ENCODE results near the gene ASCL5. TPM values are rescaled to one million over a fixed set of nuclear protein-coding genes. Genes with fewer than 3 reads are reported as not detected.
A peak's percentile ranks its signal among the peaks of the same experiment; 100 is the strongest.

The ASCL5 gene
- under 1 TPM in 1 of 2 experiments, not detected in 1; 0.27 TPM for total RNA-seq
- polyA plus RNA-seq = under 1 TPM in 1 of 3 donors, not detected in 2; 0.08 TPM
- total RNA-seq = 0 to 0.36 (median 0.03) reads per million in 6 experiments

- ATAC-seq (no peak), DNase-seq (peak in 1 of 10 donors; percentile 49)
- POLR2A ChIA-PET = no interaction called here
- H3K27me3 Mint-ChIP-seq = peaks cover 9 to 35% (median 23%) of the 10 kb centered on the region in 5 donors
- H3K27ac Mint-ChIP-seq = peak within 1 kb of the TSS in 1 of 10 donors; percentile 75
- no peak within 1 kb of the TSS for H3K4me3 Mint-ChIP-seq
- H3K36me3 Mint-ChIP-seq = peaks cover 0 to 2% (median 0%) of the 10 kb centered on the region in 3 donors
- no peaks in the 10 kb centered on the region for H3K9me3 Mint-ChIP-seq
- peaks cover 0 to 2% (median 0%) of the 10 kb centered on the region in 4 donors for H3K4me1 Mint-ChIP-seq
Measured at GRCh38 chr1:201126832-201127754, at the start of gene ASCL5. TSS of gene ASCL5 (minus strand) at chr1:201127184. CDS start at chr1:201115372, 11,812 bp downstream.

GRCh38 chr1:201175820-201176500, 49.0 kb upstream of the ASCL5 start:
- peaks cover 5 to 10% (median 7%) of the 10 kb centered on the region in 4 donors for H3K4me1 Mint-ChIP-seq
- POLR2A ChIA-PET = interaction anchor here (0.6 kb wide), 1 partner anchor 807 kb away, joined by 4 read pairs; the partner anchor contains the start of gene RNPEP
- peaks cover 0 to 16% (median 5%) of the 10 kb centered on the region in 3 donors for H3K36me3 Mint-ChIP-seq
- H3K27ac Mint-ChIP-seq = no peak overlapping the region
- H3K4me3 Mint-ChIP-seq = no peak overlapping the region
- no peak for ATAC-seq
- peaks cover 0 to 20% (median 10%) of the 10 kb centered on the region in 9 donors for H3K9me3 Mint-ChIP-seq
- H3K27me3 Mint-ChIP-seq = peaks cover 23 to 39% (median 29%) of the 10 kb centered on the region in 5 donors
- DNase-seq = no peak

GRCh38 chr1:201173736-201174135, 46.8 kb upstream of the ASCL5 start:
- H3K27ac Mint-ChIP-seq = no peak overlapping the region

GRCh38 chr1:201172999-201173610, 46.1 kb upstream of the ASCL5 start:
- ATAC-seq (no peak), DNase-seq (no peak)
- H3K4me3 Mint-ChIP-seq = peak overlapping the region in 3 of 10 donors; percentile 18 to 46 (median 42)
- peak overlapping the region in 1 of 10 donors; percentile 56 for H3K27ac Mint-ChIP-seq
- POLR2A ChIA-PET = no interaction called here
- peaks cover 9 to 27% (median 16%) of the 10 kb centered on the region in 5 donors for H3K27me3 Mint-ChIP-seq
- peaks cover 0 to 6% (median 0%) of the 10 kb centered on the region in 3 donors for H3K36me3 Mint-ChIP-seq
- H3K4me1 Mint-ChIP-seq = peaks cover 5 to 19% (median 15%) of the 10 kb centered on the region in 4 donors
- H3K9me3 Mint-ChIP-seq = peaks cover 0 to 4% (median 0%) of the 10 kb centered on the region in 9 donors

More at GRCh38 chr1:201173736-201174135, 46.8 kb upstream of the ASCL5 start:
- POLR2A ChIA-PET = no interaction called here
- peaks cover 12 to 27% (median 20%) of the 10 kb centered on the region in 5 donors for H3K27me3 Mint-ChIP-seq
- peaks cover 0 to 9% (median 5%) of the 10 kb centered on the region in 3 donors for H3K36me3 Mint-ChIP-seq
- H3K9me3 Mint-ChIP-seq = peaks cover 0 to 8% (median 3%) of the 10 kb centered on the region in 9 donors
- peaks cover 5 to 19% (median 15%) of the 10 kb centered on the region in 4 donors for H3K4me1 Mint-ChIP-seq
- DNase-seq (no peak), ATAC-seq (no peak)
- H3K4me3 Mint-ChIP-seq = no peak overlapping the region

- H3K9me3 Mint-ChIP-seq = no peaks in the 10 kb centered on the region
- POLR2A ChIA-PET = interaction anchor here (1.3 kb wide), 1 partner anchor 58 kb away, joined by 3 read pairs; no protein-coding TSS in a partner anchor
- peaks cover 5 to 22% (median 9%) of the 10 kb centered on the region in 5 donors for H3K27me3 Mint-ChIP-seq
- peaks cover 5 to 19% (median 15%) of the 10 kb centered on the region in 4 donors for H3K4me1 Mint-ChIP-seq
- H3K36me3 Mint-ChIP-seq = peaks cover 0 to under 1% (median 0%) of the 10 kb centered on the region in 3 donors
- peak overlapping the region in 6 of 10 donors; percentile 41 to 88 (median 86) for H3K4me3 Mint-ChIP-seq
- no peak overlapping the region for H3K27ac Mint-ChIP-seq
- no peak for DNase-seq
- ATAC-seq = no peak
Measured at GRCh38 chr1:201172326-201172725, 45.3 kb upstream of the ASCL5 start.

- peak; percentile 55 to 61 for ATAC-seq
- H3K27ac Mint-ChIP-seq = peak overlapping the region; percentile 4 to 92 (median 74)
- POLR2A ChIA-PET = interaction anchor here (1.3 kb wide), 1 partner anchor 57 kb away, joined by 3 read pairs; no protein-coding TSS in a partner anchor
Measured at GRCh38 chr1:201171063-201172036, 44.4 kb upstream of the ASCL5 start.

GRCh38 chr1:201170533-201171062, 43.6 kb upstream of the ASCL5 start:
- peaks cover 5 to 19% (median 15%) of the 10 kb centered on the region in 4 donors for H3K4me1 Mint-ChIP-seq
- H3K4me3 Mint-ChIP-seq = peak overlapping the region; percentile 84 to 93 (median 88)
- no peaks in the 10 kb centered on the region for H3K9me3 Mint-ChIP-seq
- POLR2A ChIA-PET = interaction anchor here (1.3 kb wide), 1 partner anchor 56 kb away, joined by 3 read pairs; no protein-coding TSS in a partner anchor
- H3K36me3 Mint-ChIP-seq = no peaks in the 10 kb centered on the region
- ATAC-seq (peak; percentile 90 to 97), DNase-seq (peak; percentile 42 to 78 (median 55))
- peak overlapping the region in 8 of 10 donors; percentile 57 to 92 (median 80) for H3K27ac Mint-ChIP-seq
- peaks cover 0 to 14% (median 8%) of the 10 kb centered on the region in 5 donors for H3K27me3 Mint-ChIP-seq

More at GRCh38 chr1:201171063-201172036, 44.4 kb upstream of the ASCL5 start:
- DNase-seq = peak in 7 of 10 donors; percentile 8 to 33 (median 24)
- no peaks in the 10 kb centered on the region for H3K36me3 Mint-ChIP-seq
- H3K4me3 Mint-ChIP-seq = peak overlapping the region; percentile 84 to 93 (median 88)
- H3K9me3 Mint-ChIP-seq = no peaks in the 10 kb centered on the region
- peaks cover 5 to 19% (median 15%) of the 10 kb centered on the region in 4 donors for H3K4me1 Mint-ChIP-seq
- H3K27me3 Mint-ChIP-seq = peaks cover 0 to 14% (median 9%) of the 10 kb centered on the region in 5 donors

GRCh38 chr1:201169971-201170532, 43.1 kb upstream of the ASCL5 start:
- ATAC-seq (no peak), DNase-seq (no peak)
- POLR2A ChIA-PET = no interaction called here
- no peaks in the 10 kb centered on the region for H3K36me3 Mint-ChIP-seq
- H3K27me3 Mint-ChIP-seq = peaks cover 0 to 14% (median 5%) of the 10 kb centered on the region in 5 donors
- H3K4me1 Mint-ChIP-seq = peaks cover 5 to 19% (median 15%) of the 10 kb centered on the region in 4 donors
- peak overlapping the region; percentile 84 to 93 (median 88) for H3K4me3 Mint-ChIP-seq
- H3K27ac Mint-ChIP-seq = peak overlapping the region in 6 of 10 donors; percentile 9 to 89 (median 39)
- H3K9me3 Mint-ChIP-seq = no peaks in the 10 kb centered on the region

GRCh38 chr1:201169203-201169602, 42.2 kb upstream of the ASCL5 start:
- POLR2A ChIA-PET = no interaction called here

More at GRCh38 chr1:201169203-201169602, 42.2 kb upstream of the ASCL5 start:
- no peak for DNase-seq
- Mint-ChIP-seq H3K4me1 (peaks cover 5 to 19% (median 15%) of the 10 kb centered on the region in 4 donors), H3K4me3 (peak overlapping the region in 1 of 10 donors; percentile 56), H3K27ac (no peak overlapping the region), H3K9me3 (no peaks in the 10 kb centered on the region), H3K36me3 (no peaks in the 10 kb centered on the region), H3K27me3 (peaks cover 0 to 11% (median 5%) of the 10 kb centered on the region in 5 donors)
- ATAC-seq = no peak
